ENCODE results near the gene FARP2. TPM values are rescaled to one million over a fixed set of nuclear protein-coding genes. Genes with fewer than 3 reads are reported as not detected.
A peak's percentile ranks its signal among the peaks of the same experiment; 100 is the strongest.

The FARP2 gene
- total and polyA plus RNA-seq, 2 of the 13 experiments (the other 11 are each of a cell fraction or from before 2014, with no cell fraction given): 28.0 to 45.4 TPM

DNA sequence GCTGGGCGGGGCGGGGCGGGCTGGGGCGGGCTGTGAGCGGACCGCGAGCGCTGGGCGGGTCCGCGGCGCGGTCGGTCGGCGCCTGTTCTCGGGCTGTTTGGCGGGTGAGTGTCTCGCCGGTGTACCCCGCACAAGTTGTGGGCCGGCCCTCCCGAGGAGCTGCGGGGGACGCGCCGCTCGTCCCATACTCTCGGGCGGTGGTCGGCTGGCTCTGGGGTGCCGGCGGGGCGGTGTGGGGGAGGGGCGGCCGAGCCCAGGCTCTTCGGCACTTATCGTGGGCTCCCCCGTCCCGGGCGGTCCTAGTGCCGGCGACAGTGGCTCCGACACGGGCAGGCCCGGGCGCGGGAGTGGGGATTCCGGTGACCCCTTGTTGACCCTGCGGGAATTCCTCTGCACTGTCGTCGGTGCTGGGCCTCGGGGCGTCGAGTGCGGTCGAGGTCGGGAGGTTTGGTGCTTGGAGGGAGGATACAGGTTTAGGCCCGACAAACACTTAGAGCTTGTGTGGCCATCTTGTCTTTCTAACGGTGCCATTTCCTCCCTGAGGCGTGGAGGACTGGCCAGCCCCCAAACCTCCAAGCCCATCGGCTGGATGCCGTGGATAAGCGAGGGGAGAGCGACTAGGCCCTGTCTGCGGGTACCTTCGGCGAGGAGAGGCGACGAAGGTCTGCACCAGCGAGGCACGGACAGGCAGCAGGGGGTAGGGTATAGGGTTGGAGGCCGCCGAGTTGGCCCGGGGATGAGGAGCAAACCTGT is 40.0 kb upstream of the FARP2 start, which contains the start of gene SEPTIN2 (continued):
- TF ChIP-seq, protein P1, sequence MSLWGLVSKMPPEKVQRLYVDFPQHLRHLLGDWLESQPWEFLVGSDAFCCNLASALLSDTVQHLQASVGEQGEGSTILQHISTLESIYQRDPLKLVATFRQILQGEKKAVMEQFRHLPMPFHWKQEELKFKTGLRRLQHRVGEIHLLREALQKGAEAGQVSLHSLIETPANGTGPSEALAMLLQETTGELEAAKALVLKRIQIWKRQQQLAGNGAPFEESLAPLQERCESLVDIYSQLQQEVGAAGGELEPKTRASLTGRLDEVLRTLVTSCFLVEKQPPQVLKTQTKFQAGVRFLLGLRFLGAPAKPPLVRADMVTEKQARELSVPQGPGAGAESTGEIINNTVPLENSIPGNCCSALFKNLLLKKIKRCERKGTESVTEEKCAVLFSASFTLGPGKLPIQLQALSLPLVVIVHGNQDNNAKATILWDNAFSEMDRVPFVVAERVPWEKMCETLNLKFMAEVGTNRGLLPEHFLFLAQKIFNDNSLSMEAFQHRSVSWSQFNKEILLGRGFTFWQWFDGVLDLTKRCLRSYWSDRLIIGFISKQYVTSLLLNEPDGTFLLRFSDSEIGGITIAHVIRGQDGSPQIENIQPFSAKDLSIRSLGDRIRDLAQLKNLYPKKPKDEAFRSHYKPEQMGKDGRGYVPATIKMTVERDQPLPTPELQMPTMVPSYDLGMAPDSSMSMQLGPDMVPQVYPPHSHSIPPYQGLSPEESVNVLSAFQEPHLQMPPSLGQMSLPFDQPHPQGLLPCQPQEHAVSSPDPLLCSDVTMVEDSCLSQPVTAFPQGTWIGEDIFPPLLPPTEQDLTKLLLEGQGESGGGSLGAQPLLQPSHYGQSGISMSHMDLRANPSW (CRISPR knock-in tag; IDR thresholded peaks at IDR 0.05; ENCODE audit: borderline replicate concordance): 0 out of 2 replicates have a peak, but pooled peaks have one; percentile 54
- TF ChIP-seq, protein P2, sequence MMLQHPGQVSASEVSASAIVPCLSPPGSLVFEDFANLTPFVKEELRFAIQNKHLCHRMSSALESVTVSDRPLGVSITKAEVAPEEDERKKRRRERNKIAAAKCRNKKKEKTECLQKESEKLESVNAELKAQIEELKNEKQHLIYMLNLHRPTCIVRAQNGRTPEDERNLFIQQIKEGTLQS (CRISPR knock-in tag; IDR thresholded peaks at IDR 0.05): peak; percentile 50; the same call in 1 of the 2 replicates
- TF ChIP-seq ZNF337 (CRISPR knock-in tag; IDR thresholded peaks at IDR 0.05; ENCODE audit: borderline replicate concordance, low read depth) (peak; percentile 79; the same call in 1 of the 2 replicates), SAFB2 (CRISPR knock-in tag; IDR thresholded peaks at IDR 0.05; ENCODE audit: borderline replicate concordance, low read depth) (0 out of 2 replicates have a peak, but pooled peaks have one; percentile 63), GTF2F1 (IDR thresholded peaks at IDR 0.05; ENCODE audit: low read length) (no peak), SYNCRIP (IDR thresholded peaks at IDR 0.05; ENCODE audit: insufficient read depth, low read depth, low read length) (no peak), ZNF256 (CRISPR knock-in tag; conservative IDR thresholded peaks at IDR 0.05) (peak; percentile 87; the same call in 1 of the 2 replicates)
- TF ChIP-seq, protein P3, sequence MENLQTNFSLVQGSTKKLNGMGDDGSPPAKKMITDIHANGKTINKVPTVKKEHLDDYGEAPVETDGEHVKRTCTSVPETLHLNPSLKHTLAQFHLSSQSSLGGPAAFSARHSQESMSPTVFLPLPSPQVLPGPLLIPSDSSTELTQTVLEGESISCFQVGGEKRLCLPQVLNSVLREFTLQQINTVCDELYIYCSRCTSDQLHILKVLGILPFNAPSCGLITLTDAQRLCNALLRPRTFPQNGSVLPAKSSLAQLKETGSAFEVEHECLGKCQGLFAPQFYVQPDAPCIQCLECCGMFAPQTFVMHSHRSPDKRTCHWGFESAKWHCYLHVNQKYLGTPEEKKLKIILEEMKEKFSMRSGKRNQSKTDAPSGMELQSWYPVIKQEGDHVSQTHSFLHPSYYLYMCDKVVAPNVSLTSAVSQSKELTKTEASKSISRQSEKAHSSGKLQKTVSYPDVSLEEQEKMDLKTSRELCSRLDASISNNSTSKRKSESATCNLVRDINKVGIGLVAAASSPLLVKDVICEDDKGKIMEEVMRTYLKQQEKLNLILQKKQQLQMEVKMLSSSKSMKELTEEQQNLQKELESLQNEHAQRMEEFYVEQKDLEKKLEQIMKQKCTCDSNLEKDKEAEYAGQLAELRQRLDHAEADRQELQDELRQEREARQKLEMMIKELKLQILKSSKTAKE (CRISPR knock-in tag; IDR thresholded peaks at IDR 0.05; ENCODE audit: borderline replicate concordance): no peak
- TF ChIP-seq, protein P4, sequence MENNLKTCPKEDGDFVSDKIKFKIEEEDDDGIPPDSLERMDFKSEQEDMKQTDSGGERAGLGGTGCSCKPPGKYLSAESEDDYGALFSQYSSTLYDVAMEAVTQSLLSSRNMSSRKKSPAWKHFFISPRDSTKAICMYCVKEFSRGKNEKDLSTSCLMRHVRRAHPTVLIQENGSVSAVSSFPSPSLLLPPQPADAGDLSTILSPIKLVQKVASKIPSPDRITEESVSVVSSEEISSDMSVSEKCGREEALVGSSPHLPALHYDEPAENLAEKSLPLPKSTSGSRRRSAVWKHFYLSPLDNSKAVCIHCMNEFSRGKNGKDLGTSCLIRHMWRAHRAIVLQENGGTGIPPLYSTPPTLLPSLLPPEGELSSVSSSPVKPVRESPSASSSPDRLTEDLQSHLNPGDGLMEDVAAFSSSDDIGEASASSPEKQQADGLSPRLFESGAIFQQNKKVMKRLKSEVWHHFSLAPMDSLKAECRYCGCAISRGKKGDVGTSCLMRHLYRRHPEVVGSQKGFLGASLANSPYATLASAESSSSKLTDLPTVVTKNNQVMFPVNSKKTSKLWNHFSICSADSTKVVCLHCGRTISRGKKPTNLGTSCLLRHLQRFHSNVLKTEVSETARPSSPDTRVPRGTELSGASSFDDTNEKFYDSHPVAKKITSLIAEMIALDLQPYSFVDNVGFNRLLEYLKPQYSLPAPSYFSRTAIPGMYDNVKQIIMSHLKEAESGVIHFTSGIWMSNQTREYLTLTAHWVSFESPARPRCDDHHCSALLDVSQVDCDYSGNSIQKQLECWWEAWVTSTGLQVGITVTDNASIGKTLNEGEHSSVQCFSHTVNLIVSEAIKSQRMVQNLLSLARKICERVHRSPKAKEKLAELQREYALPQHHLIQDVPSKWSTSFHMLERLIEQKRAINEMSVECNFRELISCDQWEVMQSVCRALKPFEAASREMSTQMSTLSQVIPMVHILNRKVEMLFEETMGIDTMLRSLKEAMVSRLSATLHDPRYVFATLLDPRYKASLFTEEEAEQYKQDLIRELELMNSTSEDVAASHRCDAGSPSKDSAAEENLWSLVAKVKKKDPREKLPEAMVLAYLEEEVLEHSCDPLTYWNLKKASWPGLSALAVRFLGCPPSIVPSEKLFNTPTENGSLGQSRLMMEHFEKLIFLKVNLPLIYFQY (CRISPR knock-in tag; IDR thresholded peaks at IDR 0.05; ENCODE audit: borderline replicate concordance): peak; percentile 33; the same call in 1 of the 2 replicates
- TF ChIP-seq, protein P5, sequence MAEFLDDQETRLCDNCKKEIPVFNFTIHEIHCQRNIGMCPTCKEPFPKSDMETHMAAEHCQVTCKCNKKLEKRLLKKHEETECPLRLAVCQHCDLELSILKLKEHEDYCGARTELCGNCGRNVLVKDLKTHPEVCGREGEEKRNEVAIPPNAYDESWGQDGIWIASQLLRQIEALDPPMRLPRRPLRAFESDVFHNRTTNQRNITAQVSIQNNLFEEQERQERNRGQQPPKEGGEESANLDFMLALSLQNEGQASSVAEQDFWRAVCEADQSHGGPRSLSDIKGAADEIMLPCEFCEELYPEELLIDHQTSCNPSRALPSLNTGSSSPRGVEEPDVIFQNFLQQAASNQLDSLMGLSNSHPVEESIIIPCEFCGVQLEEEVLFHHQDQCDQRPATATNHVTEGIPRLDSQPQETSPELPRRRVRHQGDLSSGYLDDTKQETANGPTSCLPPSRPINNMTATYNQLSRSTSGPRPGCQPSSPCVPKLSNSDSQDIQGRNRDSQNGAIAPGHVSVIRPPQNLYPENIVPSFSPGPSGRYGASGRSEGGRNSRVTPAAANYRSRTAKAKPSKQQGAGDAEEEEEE (CRISPR knock-in tag; IDR thresholded peaks at IDR 0.05; ENCODE audit: borderline replicate concordance): no peak
- TF ChIP-seq, protein P6, sequence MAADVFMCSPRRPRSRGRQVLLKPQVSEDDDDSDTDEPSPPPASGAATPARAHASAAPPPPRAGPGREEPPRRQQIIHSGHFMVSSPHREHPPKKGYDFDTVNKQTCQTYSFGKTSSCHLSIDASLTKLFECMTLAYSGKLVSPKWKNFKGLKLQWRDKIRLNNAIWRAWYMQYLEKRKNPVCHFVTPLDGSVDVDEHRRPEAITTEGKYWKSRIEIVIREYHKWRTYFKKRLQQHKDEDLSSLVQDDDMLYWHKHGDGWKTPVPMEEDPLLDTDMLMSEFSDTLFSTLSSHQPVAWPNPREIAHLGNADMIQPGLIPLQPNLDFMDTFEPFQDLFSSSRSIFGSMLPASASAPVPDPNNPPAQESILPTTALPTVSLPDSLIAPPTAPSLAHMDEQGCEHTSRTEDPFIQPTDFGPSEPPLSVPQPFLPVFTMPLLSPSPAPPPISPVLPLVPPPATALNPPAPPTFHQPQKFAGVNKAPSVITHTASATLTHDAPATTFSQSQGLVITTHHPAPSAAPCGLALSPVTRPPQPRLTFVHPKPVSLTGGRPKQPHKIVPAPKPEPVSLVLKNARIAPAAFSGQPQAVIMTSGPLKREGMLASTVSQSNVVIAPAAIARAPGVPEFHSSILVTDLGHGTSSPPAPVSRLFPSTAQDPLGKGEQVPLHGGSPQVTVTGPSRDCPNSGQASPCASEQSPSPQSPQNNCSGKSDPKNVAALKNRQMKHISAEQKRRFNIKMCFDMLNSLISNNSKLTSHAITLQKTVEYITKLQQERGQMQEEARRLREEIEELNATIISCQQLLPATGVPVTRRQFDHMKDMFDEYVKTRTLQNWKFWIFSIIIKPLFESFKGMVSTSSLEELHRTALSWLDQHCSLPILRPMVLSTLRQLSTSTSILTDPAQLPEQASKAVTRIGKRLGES (CRISPR knock-in tag; IDR thresholded peaks at IDR 0.05; ENCODE audit: borderline replicate concordance): 0 out of 2 replicates have a peak, but pooled peaks have one; percentile 49

Data from HepG2 (cell line).